AG09319 (cell line): ENCODE results near the gene FAM13A.
A peak's percentile ranks its signal among the peaks of the same experiment; 100 is the strongest.

ENCODE experiments used
- DNase-seq: peaks from one replicate; pipeline ENCODE4 v3.0.0-alpha.2; 2010; ENCODE audit warnings: low read depth; ENCODE audit errors: extremely low read depth
- TF ChIP-seq, protein P1 (sequence below): IDR thresholded peaks from 2 replicates; pipeline ENCODE4 v1.5.1; 2011; ENCODE audit warnings: low read depth, mild to moderate bottlenecking, inconsistent platforms, low read length, moderate library complexity

FAM13A gene

DNA sequence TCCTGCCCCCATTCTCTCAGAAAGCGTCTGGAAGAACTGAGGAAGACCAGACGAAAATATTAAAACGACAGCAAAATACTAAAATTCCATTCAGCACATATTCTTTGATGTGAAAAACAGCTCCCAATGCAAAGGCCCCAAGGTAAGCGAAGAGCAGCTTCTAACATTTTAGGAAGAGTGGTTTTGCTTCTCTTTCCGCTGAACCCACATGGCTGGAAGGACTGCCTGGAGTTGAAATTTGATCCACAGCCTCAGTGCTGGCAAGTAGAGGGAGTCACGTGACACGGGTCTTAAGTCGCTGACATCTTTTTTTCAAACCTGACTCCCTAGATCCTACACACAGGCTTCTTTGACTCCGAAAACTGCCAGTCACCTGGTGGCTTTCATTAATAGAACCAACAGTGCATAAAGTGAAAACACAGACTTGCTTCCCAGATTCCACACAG, at the start of gene FAM13A:
Gene FAM13A, minus strand, starts transcription at position 233 of the 446 bp plus-strand sequence. Its CDS starts 221 bp downstream, at position 12.
- TF ChIP-seq, protein P1, sequence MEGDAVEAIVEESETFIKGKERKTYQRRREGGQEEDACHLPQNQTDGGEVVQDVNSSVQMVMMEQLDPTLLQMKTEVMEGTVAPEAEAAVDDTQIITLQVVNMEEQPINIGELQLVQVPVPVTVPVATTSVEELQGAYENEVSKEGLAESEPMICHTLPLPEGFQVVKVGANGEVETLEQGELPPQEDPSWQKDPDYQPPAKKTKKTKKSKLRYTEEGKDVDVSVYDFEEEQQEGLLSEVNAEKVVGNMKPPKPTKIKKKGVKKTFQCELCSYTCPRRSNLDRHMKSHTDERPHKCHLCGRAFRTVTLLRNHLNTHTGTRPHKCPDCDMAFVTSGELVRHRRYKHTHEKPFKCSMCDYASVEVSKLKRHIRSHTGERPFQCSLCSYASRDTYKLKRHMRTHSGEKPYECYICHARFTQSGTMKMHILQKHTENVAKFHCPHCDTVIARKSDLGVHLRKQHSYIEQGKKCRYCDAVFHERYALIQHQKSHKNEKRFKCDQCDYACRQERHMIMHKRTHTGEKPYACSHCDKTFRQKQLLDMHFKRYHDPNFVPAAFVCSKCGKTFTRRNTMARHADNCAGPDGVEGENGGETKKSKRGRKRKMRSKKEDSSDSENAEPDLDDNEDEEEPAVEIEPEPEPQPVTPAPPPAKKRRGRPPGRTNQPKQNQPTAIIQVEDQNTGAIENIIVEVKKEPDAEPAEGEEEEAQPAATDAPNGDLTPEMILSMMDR, result no peak

DNA sequence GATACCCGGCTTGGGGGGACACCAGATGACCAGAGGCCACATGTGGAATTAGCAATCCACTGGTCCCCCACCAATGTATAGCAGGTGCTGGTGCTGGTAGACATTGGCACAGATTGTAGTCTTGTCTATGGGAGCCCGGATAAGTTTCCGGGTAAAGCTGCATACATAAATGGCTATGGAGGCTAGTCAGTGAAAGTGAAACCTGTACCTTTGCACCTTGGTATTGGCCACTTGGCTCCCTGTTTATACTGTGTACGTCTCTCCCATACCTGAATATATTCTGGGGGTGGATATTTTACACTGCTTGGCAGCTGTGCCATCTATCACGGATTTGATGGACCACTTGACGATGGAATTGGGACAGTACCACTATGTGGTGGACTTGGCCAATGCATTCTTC, 48.7 kb upstream of the FAM13A start:
- no peak for DNase-seq
- TF ChIP-seq, protein P1, result no peak

More for the DNA sequence above, at the start of gene FAM13A:
- DNase-seq, result peak; percentile 92

DNA sequence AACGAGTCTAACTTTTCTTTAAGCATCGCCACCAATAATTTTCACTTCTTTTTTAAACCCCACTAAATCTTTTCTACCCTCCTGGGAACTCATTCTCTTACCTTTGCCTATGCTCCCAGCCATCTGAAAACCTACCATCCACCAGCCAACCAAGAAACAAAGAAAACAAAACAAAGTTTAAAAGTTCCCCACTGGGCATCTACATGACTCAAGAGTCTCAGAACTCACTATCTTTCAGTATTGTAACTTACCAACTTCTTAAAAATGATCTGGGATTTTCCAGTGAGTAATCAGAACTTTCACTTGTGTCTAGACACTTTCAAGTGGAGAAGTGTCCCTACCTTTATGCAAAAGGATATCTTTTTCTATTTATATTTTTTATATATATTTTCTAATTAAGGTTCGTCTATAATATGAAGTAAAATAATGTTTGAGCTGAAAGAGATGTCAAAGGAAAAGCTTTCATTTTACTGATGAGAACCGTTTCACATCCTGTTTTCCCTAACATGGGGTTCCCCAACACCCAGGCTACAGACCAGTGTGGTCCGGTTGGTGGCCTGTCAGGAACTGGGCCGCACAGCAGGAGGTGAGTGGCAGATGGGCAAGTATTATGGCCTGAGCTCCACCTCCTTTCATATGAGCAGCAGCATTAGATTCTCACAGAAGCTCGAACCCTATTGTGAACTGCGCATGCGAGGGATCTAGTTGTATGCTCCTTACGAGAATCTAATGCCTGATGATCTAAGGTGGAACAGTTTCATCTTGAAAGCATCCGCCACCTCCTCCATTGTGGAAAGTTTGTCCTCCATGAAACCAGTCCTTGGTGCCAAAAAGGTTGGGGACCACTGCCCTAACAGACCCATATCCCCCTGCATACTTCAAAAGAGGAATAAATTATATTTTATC, 44.5 kb upstream of the FAM13A start:
- DNase-seq, result no peak
- TF ChIP-seq, protein P1, result no peak

DNA sequence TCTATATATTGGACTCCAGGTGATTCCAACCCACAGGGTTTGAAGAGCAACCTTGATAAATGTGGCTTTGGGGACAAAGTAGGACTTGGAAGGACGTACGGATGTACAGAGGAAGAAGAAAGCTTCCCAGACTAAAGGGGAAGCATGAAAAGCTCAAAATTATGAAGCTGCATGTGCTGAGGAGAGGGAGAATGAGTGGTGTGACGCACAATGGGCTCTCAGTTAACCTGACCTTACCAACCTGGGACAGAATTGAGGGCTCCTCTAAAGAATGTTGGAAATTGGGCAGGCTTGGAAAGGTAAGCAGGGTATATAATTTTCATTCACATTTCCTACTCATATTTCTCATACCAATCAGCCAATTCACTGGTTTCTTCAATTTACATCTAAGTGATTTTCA, 43.9 kb upstream of the FAM13A start:
- TF ChIP-seq, protein P1, result no peak

DNA sequence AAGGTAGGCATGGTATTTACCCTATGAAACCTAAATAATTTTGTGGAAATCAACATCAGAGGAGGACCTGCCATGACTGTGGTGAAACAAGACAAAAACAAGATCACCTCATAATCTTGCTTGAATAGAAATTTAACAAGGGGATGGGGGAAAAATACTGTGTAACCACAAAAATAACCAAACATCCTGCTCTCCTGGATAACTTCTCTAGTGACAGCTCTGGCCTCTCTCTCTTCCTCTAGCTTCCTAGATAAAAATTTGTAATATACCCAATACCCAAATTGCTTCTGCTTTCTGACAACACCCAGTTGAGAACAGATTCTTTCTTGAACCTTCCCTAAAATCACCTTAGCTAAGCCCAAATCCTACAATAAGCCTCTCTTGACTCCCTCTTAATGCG, 42.5 kb upstream of the FAM13A start:
- TF ChIP-seq, protein P1, result no peak
- no peak for DNase-seq

More for the DNA sequence above, 43.9 kb upstream of the FAM13A start:
- DNase-seq, result no peak

DNA sequence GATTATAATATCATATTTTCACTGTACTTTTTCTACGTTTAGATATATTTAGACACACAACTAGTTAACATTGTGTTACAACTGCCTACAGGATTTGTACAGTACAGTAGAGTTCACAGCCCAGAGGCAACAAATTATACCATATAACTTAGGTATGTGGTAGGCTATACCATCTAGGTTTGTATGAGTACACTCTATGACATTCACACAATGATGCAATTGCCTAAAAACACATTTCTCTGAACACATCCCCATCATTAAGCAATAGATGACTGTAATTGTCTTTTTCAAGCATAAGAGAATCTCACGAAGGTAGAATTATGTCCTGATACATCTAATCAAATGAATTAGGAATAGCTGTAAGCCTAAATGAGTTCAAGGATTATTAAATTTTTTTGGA, 42.0 kb upstream of the FAM13A start:
- no peak for DNase-seq
- TF ChIP-seq, protein P1, result no peak

DNA sequence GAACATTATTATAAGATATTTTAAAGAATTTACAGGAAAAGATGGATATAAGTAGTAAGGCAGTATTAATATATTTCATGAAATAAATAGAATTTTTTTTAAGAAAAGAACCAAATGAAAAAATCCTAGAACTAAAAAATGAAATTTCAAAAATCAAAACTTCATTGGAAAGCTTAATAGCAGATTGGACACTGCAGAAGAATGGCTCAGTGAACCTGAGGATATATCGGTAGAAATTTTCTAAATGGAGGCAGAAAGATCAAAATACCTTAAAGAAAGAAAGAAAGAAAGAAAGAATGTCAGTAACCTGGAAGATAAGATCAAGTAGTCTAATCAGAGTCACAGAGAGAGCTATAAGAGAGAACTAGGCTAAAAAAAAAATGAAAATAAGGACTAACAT, 21.3 kb upstream of the FAM13A start:
- no peak for DNase-seq
- TF ChIP-seq, protein P1, result no peak
